ENCODE results near the gene RFFL. TPM values are rescaled to one million over a fixed set of nuclear protein-coding genes. Genes with fewer than 3 reads are reported as not detected.

RFFL gene
- total and polyA plus RNA-seq, 9 of the 15 experiments (the other 6 are each of a cell fraction or from before 2014, with no cell fraction given) = 3.4 to 18.1 (median 12.8) TPM

DNA sequence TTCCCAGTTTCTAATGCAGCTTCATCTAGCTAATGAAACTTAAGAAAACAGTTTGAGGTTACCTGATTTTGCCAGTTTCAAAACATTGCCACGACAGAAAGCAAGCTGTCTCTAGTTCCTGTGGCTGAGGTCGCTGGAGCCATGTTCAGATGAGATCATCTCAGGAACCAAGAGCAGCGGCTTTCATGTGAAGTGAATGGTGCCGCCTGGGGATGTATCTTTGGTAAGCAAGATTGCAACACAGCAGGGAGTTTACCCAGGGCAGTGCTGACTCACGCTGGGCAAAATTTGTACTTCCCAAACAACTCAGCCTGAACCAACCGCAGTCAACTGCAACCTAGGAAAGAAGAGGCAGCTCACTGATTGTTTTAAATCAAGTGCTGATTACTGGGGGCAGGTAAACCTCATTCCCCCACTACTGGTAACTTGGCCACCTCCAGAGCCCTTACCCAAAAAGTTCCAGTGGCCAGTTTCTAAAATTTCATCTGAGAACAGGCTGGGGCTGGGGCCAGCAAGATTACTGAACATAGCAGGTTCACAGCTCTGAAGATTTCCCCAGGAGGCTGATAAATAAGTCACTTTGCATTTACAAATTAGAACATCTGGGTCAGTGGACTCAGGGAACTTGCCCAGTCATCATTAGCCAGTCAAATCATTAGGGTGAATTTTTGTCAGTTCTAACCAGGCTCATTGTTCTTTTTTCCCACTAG, at the start of gene RFFL (continued):
- TF ChIP-seq, protein P1, sequence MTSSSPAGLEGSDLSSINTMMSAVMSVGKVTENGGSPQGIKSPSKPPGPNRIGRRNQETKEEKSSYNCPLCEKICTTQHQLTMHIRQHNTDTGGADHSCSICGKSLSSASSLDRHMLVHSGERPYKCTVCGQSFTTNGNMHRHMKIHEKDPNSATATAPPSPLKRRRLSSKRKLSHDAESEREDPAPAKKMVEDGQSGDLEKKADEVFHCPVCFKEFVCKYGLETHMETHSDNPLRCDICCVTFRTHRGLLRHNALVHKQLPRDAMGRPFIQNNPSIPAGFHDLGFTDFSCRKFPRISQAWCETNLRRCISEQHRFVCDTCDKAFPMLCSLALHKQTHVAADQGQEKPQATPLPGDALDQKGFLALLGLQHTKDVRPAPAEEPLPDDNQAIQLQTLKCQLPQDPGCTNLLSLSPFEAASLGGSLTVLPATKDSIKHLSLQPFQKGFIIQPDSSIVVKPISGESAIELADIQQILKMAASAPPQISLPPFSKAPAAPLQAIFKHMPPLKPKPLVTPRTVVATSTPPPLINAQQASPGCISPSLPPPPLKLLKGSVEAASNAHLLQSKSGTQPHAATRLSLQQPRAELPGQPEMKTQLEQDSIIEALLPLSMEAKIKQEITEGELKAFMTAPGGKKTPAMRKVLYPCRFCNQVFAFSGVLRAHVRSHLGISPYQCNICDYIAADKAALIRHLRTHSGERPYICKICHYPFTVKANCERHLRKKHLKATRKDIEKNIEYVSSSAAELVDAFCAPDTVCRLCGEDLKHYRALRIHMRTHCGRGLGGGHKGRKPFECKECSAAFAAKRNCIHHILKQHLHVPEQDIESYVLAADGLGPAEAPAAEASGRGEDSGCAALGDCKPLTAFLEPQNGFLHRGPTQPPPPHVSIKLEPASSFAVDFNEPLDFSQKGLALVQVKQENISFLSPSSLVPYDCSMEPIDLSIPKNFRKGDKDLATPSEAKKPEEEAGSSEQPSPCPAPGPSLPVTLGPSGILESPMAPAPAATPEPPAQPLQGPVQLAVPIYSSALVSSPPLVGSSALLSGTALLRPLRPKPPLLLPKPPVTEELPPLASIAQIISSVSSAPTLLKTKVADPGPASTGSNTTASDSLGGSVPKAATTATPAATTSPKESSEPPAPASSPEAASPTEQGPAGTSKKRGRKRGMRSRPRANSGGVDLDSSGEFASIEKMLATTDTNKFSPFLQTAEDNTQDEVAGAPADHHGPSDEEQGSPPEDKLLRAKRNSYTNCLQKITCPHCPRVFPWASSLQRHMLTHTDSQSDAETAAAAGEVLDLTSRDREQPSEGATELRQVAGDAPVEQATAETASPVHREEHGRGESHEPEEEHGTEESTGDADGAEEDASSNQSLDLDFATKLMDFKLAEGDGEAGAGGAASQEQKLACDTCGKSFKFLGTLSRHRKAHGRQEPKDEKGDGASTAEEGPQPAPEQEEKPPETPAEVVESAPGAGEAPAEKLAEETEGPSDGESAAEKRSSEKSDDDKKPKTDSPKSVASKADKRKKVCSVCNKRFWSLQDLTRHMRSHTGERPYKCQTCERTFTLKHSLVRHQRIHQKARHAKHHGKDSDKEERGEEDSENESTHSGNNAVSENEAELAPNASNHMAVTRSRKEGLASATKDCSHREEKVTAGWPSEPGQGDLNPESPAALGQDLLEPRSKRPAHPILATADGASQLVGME (CRISPR knock-in tag; IDR thresholded peaks at IDR 0.05) = 0 out of 2 replicates have a peak, but pooled peaks have one; percentile 24
- TF ChIP-seq RFX1 (IDR thresholded peaks at IDR 0.05) = no peak
- no peak for TF ChIP-seq NFYB (IDR thresholded peaks at IDR 0.05; ENCODE audit: extremely low read depth, insufficient read length)
- no peak for TF ChIP-seq SIN3B (IDR thresholded peaks at IDR 0.05; ENCODE audit: low read depth)
- TF ChIP-seq, protein P2, sequence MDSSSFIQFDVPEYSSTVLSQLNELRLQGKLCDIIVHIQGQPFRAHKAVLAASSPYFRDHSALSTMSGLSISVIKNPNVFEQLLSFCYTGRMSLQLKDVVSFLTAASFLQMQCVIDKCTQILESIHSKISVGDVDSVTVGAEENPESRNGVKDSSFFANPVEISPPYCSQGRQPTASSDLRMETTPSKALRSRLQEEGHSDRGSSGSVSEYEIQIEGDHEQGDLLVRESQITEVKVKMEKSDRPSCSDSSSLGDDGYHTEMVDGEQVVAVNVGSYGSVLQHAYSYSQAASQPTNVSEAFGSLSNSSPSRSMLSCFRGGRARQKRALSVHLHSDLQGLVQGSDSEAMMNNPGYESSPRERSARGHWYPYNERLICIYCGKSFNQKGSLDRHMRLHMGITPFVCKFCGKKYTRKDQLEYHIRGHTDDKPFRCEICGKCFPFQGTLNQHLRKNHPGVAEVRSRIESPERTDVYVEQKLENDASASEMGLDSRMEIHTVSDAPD (CRISPR knock-in tag; IDR thresholded peaks at IDR 0.05) = no peak
- no peak for TF ChIP-seq RUNX1 (IDR thresholded peaks at IDR 0.05; ENCODE audit: low read depth)
- peak; percentile 70; the same call in 1 of the 2 replicates for TF ChIP-seq SMARCC2 (IDR thresholded peaks at IDR 0.05; ENCODE audit: low read depth)
- TF ChIP-seq DNMT1 (IDR thresholded peaks at IDR 0.05) = no peak
- TF ChIP-seq KDM1A (IDR thresholded peaks at IDR 0.05) = peak; percentile 60 to 66
- no peak for TF ChIP-seq ZNF76 (CRISPR knock-in tag; IDR thresholded peaks at IDR 0.05; ENCODE audit: borderline replicate concordance)
- no peak for TF ChIP-seq ILF3 (IDR thresholded peaks at IDR 0.05; ENCODE audit: borderline replicate concordance)
- TF ChIP-seq HNRNPUL1 (IDR thresholded peaks at IDR 0.05; ENCODE audit: low read length) = no peak
- TF ChIP-seq ZNF146 (CRISPR knock-in tag; IDR thresholded peaks at IDR 0.05; ENCODE audit: unreplicated experiment) = no peak
- no peak for TF ChIP-seq TGIF2 (CRISPR knock-in tag; IDR thresholded peaks at IDR 0.05)
- TF ChIP-seq CCAR2 (IDR thresholded peaks at IDR 0.05; ENCODE audit: low read depth, low read length) = no peak
- TF ChIP-seq ZC3H4 (CRISPR knock-in tag; IDR thresholded peaks at IDR 0.05; ENCODE audit: borderline replicate concordance) = no peak
- TF ChIP-seq RFX7 (CRISPR knock-in tag; IDR thresholded peaks at IDR 0.05) = no peak
- TF ChIP-seq MECOM (CRISPR knock-in tag; IDR thresholded peaks at IDR 0.05) = peak; percentile 6; the same call in 1 of the 2 replicates
- peak; percentile 95 for TF ChIP-seq JUND (IDR thresholded peaks at IDR 0.05; ENCODE audit: borderline replicate concordance, low read depth, low read length)
- peak; percentile 93; the same call in 2 of the 3 replicates for TF ChIP-seq JUND (tag; IDR thresholded peaks at IDR 0.05; ENCODE audit: borderline replicate concordance, low read depth, low read length)
- TF ChIP-seq THRAP3 (IDR thresholded peaks at IDR 0.05; ENCODE audit: borderline replicate concordance) = no peak
- 0 out of 2 replicates have a peak, but pooled peaks have one; percentile 9 for TF ChIP-seq ELF2 (CRISPR knock-in tag; IDR thresholded peaks at IDR 0.05)

All from K562 (cell line).